ENCODE measurements around the gene IGFBP5.

DNA sequence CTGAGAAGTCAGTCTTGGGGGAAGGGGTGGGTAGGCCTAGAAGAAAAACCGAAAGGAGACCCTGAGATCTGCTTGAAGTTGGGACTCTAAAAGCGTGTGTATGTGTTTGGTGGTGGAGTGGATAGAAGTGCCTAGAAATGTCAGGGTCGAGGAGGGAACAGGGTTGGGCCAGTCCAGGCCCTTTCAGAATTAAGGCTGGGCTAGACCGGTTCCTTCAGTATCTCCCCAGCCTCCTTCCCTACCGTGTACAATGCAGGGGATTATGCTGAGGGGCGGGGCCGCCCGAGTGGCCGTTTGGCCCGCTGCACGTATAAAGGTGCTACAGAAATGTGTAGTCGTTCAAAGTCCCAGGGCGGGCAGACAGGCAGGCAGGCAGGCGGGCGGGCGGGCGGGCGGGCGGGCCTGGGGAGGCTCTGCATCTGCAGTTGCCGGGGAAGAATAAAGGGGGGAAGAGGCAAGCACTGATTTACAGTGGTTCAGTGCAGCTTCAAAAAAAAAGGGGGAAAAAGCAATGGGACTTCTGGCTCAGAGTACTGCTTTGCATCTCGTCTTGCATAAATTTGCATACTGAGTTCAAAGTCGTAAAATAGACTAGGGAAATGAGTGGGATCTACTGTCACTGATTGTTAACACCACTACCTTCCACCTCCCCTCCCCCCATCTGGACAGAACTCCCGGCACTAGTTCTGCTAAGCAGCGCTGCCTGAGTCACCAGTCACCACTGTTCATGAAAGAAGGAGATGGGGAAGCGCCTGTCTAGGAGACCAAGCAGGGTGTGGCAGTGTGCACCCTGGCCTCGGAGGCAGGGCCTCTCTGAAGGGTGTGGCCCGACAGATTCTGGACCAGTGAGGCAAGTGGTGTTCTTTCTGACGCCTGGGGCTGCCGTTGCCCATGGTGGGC, 58.5 kb downstream of the IGFBP5 start:
- TF ChIP-seq CTCF (IDR thresholded peaks at IDR 0.05; ENCODE audit: low read depth, low read length, poor library complexity, severe bottlenecking) (no peak), EZH2phosphoT487 (IDR thresholded peaks at IDR 0.05; ENCODE audit: borderline replicate concordance, low read length) (no peak)

Measured in DOHH2 (cell line).